B cell (primary cell): ENCODE measurements around the gene ACP6.
"Not testable (repeated sequence)": the region's sequence is repeated elsewhere in the genome, so short reads cannot be mapped to it uniquely, and the experiment has no call there.

Experiments
- EZH2 ChIP-seq: IDR thresholded peaks from 2 replicates; pipeline ENCODE4 v1.6.1; 2012; ENCODE audit warnings: borderline replicate concordance, low read depth, mild to moderate bottlenecking, moderate library complexity, low read length; ENCODE audit not compliant: insufficient read depth, poor library complexity, severe bottlenecking
- TF ChIP-seq, protein P1 (sequence below): fragments of 200-600 bp; IDR thresholded peaks from one replicate; pipeline ENCODE4 v1.8.0; 2022; ENCODE audit warnings: antibody characterized with exemption, mild to moderate bottlenecking

DNA sequence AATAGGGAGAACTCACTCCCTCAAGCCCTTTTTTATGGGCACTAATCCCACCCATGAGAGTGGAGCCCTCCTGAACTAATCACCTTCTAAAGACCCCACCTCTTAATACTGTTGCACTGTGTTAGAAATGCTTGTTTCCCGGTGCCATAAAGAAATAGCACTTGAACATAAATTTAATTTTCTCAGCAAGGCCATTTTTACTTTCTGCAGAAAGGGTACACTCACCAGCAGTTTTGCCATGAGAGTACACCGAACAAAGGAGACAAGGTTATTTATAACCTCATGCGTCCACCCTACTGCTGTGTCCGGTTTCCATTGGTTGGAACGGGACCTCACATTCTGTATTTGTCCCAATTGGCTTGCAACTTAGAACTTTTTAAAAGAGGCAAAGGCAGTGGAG, 7.4 kb upstream of the ACP6 start:
- TF ChIP-seq, protein P1, sequence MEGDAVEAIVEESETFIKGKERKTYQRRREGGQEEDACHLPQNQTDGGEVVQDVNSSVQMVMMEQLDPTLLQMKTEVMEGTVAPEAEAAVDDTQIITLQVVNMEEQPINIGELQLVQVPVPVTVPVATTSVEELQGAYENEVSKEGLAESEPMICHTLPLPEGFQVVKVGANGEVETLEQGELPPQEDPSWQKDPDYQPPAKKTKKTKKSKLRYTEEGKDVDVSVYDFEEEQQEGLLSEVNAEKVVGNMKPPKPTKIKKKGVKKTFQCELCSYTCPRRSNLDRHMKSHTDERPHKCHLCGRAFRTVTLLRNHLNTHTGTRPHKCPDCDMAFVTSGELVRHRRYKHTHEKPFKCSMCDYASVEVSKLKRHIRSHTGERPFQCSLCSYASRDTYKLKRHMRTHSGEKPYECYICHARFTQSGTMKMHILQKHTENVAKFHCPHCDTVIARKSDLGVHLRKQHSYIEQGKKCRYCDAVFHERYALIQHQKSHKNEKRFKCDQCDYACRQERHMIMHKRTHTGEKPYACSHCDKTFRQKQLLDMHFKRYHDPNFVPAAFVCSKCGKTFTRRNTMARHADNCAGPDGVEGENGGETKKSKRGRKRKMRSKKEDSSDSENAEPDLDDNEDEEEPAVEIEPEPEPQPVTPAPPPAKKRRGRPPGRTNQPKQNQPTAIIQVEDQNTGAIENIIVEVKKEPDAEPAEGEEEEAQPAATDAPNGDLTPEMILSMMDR: not testable (repeated sequence)
- TF ChIP-seq EZH2: not testable (repeated sequence)
